Right cardiac atrium (tissue), 5 donors: ENCODE results near the gene TOR2A. TPM values are rescaled to one million over a fixed set of nuclear protein-coding genes. Genes with fewer than 3 reads are reported as not detected.

Source experiments
- ATAC-seq, 2 donors: fragments of 200-7000 bp; cut with Tn5 transposase; one replicate each; pipeline versions ENCODE4 v1.8.0 to v1.9.1; 2020; ENCODE audit warnings: moderate library complexity in 2 of 2, mild to moderate bottlenecking in 1 of 2
- DNase-seq, 3 donors: peaks; one replicate each; pipeline ENCODE4 v3.0.0-alpha.2; 2020
- H3K27ac ChIP-seq: one replicate; pipeline ENCODE4 v1.5.1; 2013; ENCODE audit warnings: mild to moderate bottlenecking, low read length, control low read depth, moderate library complexity
- H3K27me3 ChIP-seq: one replicate; pipeline ENCODE4 v1.6.1; 2013; ENCODE audit not compliant: control insufficient read depth, insufficient read depth
- H3K4me1 ChIP-seq: one replicate; pipeline ENCODE4 v1.6.1; 2013; ENCODE audit warnings: low read length; ENCODE audit not compliant: control insufficient read depth, insufficient read depth
- H3K4me3 ChIP-seq: one replicate; pipeline ENCODE4 v1.5.1; 2013; ENCODE audit warnings: low read length, control low read depth
- H3K9me3 ChIP-seq: one replicate; pipeline ENCODE4 v1.6.1; 2013; ENCODE audit warnings: low read length; ENCODE audit not compliant: control insufficient read depth
- WGBS: extraction: QIAGEN DNeasy Blood & Tissue Kit; methylation state at CpG from one replicate; pipeline ENCODE4 v1.1.7; 2013; 5-methylcytosine and 5-hydroxymethylcytosine counted together
- intact Hi-C, 4 donors: fragments of 100-400 bp; cut with DNase I; formaldehyde crosslinking; loops; one replicate each; pipeline versions ENCODE4 v1.11.0 to v1.14.0; 2022 to 2023
- polyA plus RNA-seq: library from polyadenylated mRNA; stranded (reverse); fragments of 200-250 nt; gene quantifications from one replicate; pipeline ENCODE4 v1.2.3, GENCODE V29; 2013
- total RNA-seq, 4 donors: library from RNA; stranded (reverse); fragmentation: NEBNext Ultra II Directional; extraction: Animal tissue kit (Norgen Biotek cat#: 25700); gene quantifications; one replicate each; pipeline ENCODE4 v1.2.1, GENCODE V29; 2021
- donor health status: healthy with polysubstance abuse.
- donor health status: DM: no; HTN: yes; CAD: no.
- donor health status: DM: no; HTN: no; CAD: no.
- donor health status: DM: no; HTN: yes; CAD: no; lungs with severe emphysema.
- donor health status: DM: yes; HTN: yes; CAD: no.

TOR2A gene
- total and polyA plus RNA-seq, 5 donors, result 3.1 to 3.9 (median 3.7) TPM

DNA sequence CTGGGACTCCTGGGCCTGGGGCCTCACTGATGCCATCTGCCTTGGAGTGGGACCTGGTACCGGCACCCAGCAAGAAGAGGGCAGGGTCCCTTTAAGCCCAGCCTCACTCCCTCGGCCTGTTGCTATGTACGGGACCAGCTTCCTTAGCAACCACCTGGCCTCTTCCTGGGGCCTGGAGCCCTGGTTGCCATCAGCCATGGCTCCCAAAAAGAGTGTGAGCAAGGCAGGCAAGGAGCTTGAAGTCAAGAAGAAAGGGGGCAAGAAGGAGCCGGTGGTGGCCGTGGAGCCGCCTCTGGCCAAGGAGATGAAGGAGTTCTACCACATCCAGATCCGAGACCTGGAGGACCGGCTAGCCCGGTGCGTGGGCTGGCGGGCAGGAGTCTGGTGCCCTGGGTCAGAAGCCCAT, 28.3 kb downstream of the TOR2A start, which contains the start of gene CFAP157:
CFAP157 (plus strand) TSS at position 153 of the 406 bp plus-strand sequence; CDS start at position 197, 44 bp downstream.
- Histone ChIP-seq H3K27me3 (no peaks in the 10 kb centered on the region), H3K27ac (no peak within 1 kb of the TSS), H3K9me3 (no peaks in the 10 kb centered on the region), H3K4me3 (no peak within 1 kb of the TSS), H3K4me1 (no peaks in the 10 kb centered on the region)
- ATAC-seq, result peak; percentile 22 to 34
- WGBS, result 55% methylated on average over 11 of the region's 11 CpGs
- intact Hi-C loops, result no loop called here
- DNase-seq, result no peak

GRCh38 chr9:127705577-127706379, 29.3 kb downstream of the TOR2A start:
- WGBS, result 80% methylated on average over 12 of the region's 12 CpGs
- Histone ChIP-seq H3K9me3 (no peaks in the 10 kb centered on the region), H3K4me3 (no peak overlapping the region), H3K27ac (no peak overlapping the region), H3K27me3 (no peaks in the 10 kb centered on the region), H3K4me1 (no peaks in the 10 kb centered on the region)
- DNase-seq (peak in 2 of 3 donors; percentile 57 to 62), ATAC-seq (no peak)
- intact Hi-C loops, result no loop called here

GRCh38 chr9:127703289-127703946, 31.7 kb downstream of the TOR2A start:
- intact Hi-C loops, result no loop called here
- ATAC-seq, result no peak
- H3K9me3 ChIP-seq, result no peaks in the 10 kb centered on the region
- no peak overlapping the region for H3K4me3 ChIP-seq
- H3K27me3 ChIP-seq, result no peaks in the 10 kb centered on the region
- no peaks in the 10 kb centered on the region for H3K4me1 ChIP-seq
- H3K27ac ChIP-seq, result no peak overlapping the region
- 75% methylated on average over 9 of the region's 9 CpGs for WGBS
- DNase-seq, result peak in 1 of 3 donors; percentile 43

GRCh38 chr9:127700594-127701255, 34.4 kb downstream of the TOR2A start:
- Histone ChIP-seq H3K27ac (no peak overlapping the region), H3K9me3 (no peaks in the 10 kb centered on the region), H3K4me1 (no peaks in the 10 kb centered on the region), H3K4me3 (no peak overlapping the region), H3K27me3 (no peaks in the 10 kb centered on the region)
- ATAC-seq (no peak), DNase-seq (peak in 1 of 3 donors; percentile 1)
- 76% methylated on average over 5 of the region's 5 CpGs for WGBS
- intact Hi-C loops, result no loop called here

- no peak overlapping the region for H3K27ac ChIP-seq
- no peaks in the 10 kb centered on the region for H3K27me3 ChIP-seq
- no peak for DNase-seq
- no peak overlapping the region for H3K4me3 ChIP-seq
- WGBS, result 95% methylated on average over 2 of the region's 2 CpGs
- no peaks in the 10 kb centered on the region for H3K4me1 ChIP-seq
- H3K9me3 ChIP-seq, result no peaks in the 10 kb centered on the region
- intact Hi-C loops, result no loop called here
- ATAC-seq, result no peak
Observed at GRCh38 chr9:127700140-127700539, 35.0 kb downstream of the TOR2A start.

- 11% methylated on average over 41 of the region's 41 CpGs for WGBS
- no peaks in the 10 kb centered on the region for H3K27me3 ChIP-seq
- H3K4me1 ChIP-seq, result no peaks in the 10 kb centered on the region
- peak; percentile 98 to 99 (median 99) for DNase-seq
- peak overlapping the region; percentile 91 for H3K27ac ChIP-seq
- ATAC-seq, result peak; percentile 99
- no peaks in the 10 kb centered on the region for H3K9me3 ChIP-seq
- H3K4me3 ChIP-seq, result peak overlapping the region; percentile 12
- intact Hi-C loops, result loop anchor here in 1 of 4 donors (10.0 kb wide), 1 partner anchor 84 kb away; the partner anchor contains the start of gene STXBP1
Observed at GRCh38 chr9:127698985-127699670, 36.0 kb downstream of the TOR2A start.

GRCh38 chr9:127698386-127698785, 36.7 kb downstream of the TOR2A start:
- no peaks in the 10 kb centered on the region for H3K27me3 ChIP-seq
- H3K27ac ChIP-seq, result no peak overlapping the region
- no peaks in the 10 kb centered on the region for H3K4me1 ChIP-seq
- H3K9me3 ChIP-seq, result no peaks in the 10 kb centered on the region
- ATAC-seq (no peak), DNase-seq (no peak)
- WGBS, result 90% methylated on average over 5 of the region's 5 CpGs
- intact Hi-C loops, result loop anchor here in 1 of 4 donors (10.0 kb wide), 1 partner anchor 84 kb away; the partner anchor contains the start of gene STXBP1
- no peak overlapping the region for H3K4me3 ChIP-seq

- H3K4me3 ChIP-seq, result no peak overlapping the region
- H3K9me3 ChIP-seq, result no peaks in the 10 kb centered on the region
- no peaks in the 10 kb centered on the region for H3K4me1 ChIP-seq
- no peaks in the 10 kb centered on the region for H3K27me3 ChIP-seq
- intact Hi-C loops, result loop anchor here in 1 of 4 donors (10.0 kb wide), 1 partner anchor 83 kb away; the partner anchor contains the start of gene STXBP1
- ATAC-seq, result no peak
- DNase-seq, result no peak
- H3K27ac ChIP-seq, result no peak overlapping the region
- 66% methylated on average over 5 of the region's 5 CpGs for WGBS
Observed at GRCh38 chr9:127697575-127697974, 37.5 kb downstream of the TOR2A start.

DNA sequence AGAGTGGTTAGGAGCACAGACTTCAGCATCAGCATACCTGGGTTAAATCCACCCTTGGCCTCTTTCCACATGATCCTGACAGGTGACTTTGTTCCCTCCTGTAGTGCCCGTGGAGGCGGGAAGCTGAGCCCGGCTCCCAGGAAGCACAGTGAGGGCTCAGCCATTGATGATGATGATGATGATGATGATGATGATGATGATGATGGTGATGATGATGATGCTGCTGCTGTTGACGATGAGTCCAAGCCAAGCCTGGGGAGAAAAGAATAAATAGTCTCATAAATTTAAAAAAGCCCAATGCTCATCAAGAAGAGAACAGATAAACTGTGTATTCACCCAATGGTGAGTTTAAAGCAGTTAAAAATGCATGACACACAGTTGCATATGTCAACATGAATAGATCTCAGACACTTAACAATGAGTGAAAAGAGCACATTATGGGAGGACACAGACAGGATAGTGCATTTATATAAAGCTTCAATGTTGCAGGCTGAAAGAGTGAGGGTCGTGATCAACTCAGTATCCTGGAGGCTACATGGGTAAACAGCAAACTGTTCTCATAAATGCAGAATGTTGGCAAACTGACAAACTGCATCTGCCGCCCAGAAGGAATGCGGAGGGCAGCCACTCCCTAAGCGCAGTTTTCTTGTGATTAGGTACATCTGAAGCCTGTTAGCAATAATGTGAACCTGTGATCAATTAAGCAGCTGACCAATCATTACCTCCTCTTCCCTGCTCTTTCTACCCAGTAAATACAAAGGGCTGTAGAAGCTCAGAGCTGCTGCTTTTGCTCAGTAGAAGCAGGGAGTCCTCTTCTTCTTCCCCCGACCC, 40.0 kb downstream of the TOR2A start:
- ATAC-seq (no peak), DNase-seq (no peak)
- Histone ChIP-seq H3K4me3 (no peak overlapping the region), H3K4me1 (no peaks in the 10 kb centered on the region), H3K9me3 (no peaks in the 10 kb centered on the region), H3K27ac (no peak overlapping the region), H3K27me3 (no peaks in the 10 kb centered on the region)
- 68% methylated on average over 9 of the region's 9 CpGs for WGBS
- intact Hi-C loops, result loop anchor here in 1 of 4 donors (10.0 kb wide), 1 partner anchor 80 kb away; the partner anchor contains the start of gene STXBP1

GRCh38 chr9:127693697-127694096, 41.4 kb downstream of the TOR2A start:
- 94% methylated on average over 4 of the region's 4 CpGs for WGBS
- no peak for ATAC-seq
- Histone ChIP-seq H3K9me3 (no peaks in the 10 kb centered on the region), H3K4me1 (no peaks in the 10 kb centered on the region), H3K4me3 (no peak overlapping the region), H3K27me3 (no peaks in the 10 kb centered on the region), H3K27ac (no peak overlapping the region)
- DNase-seq, result no peak
- intact Hi-C loops, result loop anchor here in 1 of 4 donors (10.0 kb wide), 1 partner anchor 79 kb away; the partner anchor contains the start of gene STXBP1
